Thoracic aorta (tissue), 2 donors: ENCODE results near the gene TMEM187. TPM values are rescaled to one million over a fixed set of nuclear protein-coding genes. Genes with fewer than 3 reads are reported as not detected.
A peak's percentile ranks its signal among the peaks of the same experiment; 100 is the strongest.

ENCODE experiments used
- ATAC-seq: fragments of 150-250 bp; one replicate; pipeline ENCODE4 v1.8.0; 2017; ENCODE audit warnings: low read depth; ENCODE audit not compliant: insufficient number of reproducible peaks, low FRiP score
- DNase-seq: peaks from one replicate; pipeline ENCODE4 v3.0.0-alpha.2; 2020; ENCODE audit warnings: low spot score
- H3K27ac ChIP-seq, 2 donors: fragments of 200-600 bp; sonication (generic); 1 replicate in 1 of 2; 2 replicates in 1 of 2; pipeline ENCODE4 v1.5.1; 2016; ENCODE audit warnings: mild to moderate bottlenecking in 2 of 2, moderate library complexity in 2 of 2
- H3K27me3 ChIP-seq: fragments of 200-600 bp; sonication (generic); replicated peaks from 2 replicates; pipeline ENCODE4 v1.6.0; 2016; ENCODE audit warnings: mild to moderate bottlenecking; ENCODE audit not compliant: insufficient read depth
- H3K36me3 ChIP-seq: fragments of 200-600 bp; sonication (generic); one replicate; pipeline ENCODE4 v1.5.1; 2016
- H3K4me1 ChIP-seq, 2 donors: fragments of 200-600 bp; sonication (generic); 1 replicate in 1 of 2; 2 replicates in 1 of 2; pipeline versions ENCODE4 v1.5.1 to v1.6.0; 2016; ENCODE audit warnings: low read depth in 2 of 2, mild to moderate bottlenecking in 1 of 2; ENCODE audit not compliant: control insufficient read depth in 1 of 2
- H3K4me3 ChIP-seq: fragments of 200-600 bp; sonication (generic); 2 replicates; pipeline ENCODE4 v1.5.1; 2016; ENCODE audit warnings: mild to moderate bottlenecking
- H3K9me3 ChIP-seq: fragments of 200-600 bp; sonication (generic); 2 replicates; pipeline ENCODE4 v1.5.1; 2016
- total RNA-seq, 2 donors: library from RNA; depleted of rRNA; stranded (reverse); fragments of >200 nt; gene quantifications; one replicate each; pipeline versions ENCODE4 v1.1.0 to v1.2.3, GENCODE V29; 2016
- TF ChIP-seq, protein P1 (sequence below): fragments of 200-600 bp; sonication (generic); IDR thresholded peaks from one replicate; pipeline ENCODE4 v1.5.1; 2019; ENCODE audit warnings: antibody characterized with exemption

TMEM187 gene
- total RNA-seq, 2 donors from 2014 or later = 0.78 to 23.4 TPM

DNA sequence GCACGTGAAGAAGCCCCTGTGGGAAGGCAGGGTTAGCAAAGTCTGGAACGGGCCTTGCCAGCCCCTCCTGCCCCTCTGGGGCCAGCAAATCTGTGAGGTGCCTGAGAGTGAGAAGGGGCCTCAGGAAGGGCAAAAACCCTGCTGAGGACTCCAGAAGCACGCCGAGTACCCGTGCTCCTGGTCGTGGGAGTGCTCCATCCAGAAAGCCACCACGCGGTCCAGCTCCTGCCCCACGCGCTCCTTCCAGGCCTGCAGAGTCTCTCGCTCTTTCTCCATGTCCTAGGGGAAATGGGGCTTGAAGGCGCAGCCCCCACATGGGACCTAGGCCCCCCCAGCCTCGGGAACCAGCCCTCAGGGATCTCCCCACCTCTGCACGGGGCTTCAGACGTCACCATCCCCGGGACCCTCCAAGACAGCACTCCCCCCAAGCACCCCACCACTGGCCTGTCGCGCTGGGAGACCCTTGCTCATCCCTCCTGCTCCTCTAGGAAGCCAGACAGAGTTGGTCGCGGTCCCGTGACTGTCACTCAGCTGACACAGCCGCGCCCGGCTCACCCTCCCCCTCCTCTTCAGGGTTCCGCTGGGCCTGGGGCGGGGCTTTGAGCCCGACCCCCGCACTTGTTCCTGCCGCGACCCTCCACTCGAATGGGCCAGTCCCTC lies 28.3 kb upstream of the TMEM187 start, which contains the start of gene RENBP:
Gene RENBP (minus strand): TSS at position 504 of the 660 bp plus-strand sequence. CDS start 33 bp downstream, at position 471.
- H3K36me3 ChIP-seq = no peaks in the 10 kb centered on the region
- no peaks in the 10 kb centered on the region for H3K9me3 ChIP-seq
- TF ChIP-seq, protein P1, sequence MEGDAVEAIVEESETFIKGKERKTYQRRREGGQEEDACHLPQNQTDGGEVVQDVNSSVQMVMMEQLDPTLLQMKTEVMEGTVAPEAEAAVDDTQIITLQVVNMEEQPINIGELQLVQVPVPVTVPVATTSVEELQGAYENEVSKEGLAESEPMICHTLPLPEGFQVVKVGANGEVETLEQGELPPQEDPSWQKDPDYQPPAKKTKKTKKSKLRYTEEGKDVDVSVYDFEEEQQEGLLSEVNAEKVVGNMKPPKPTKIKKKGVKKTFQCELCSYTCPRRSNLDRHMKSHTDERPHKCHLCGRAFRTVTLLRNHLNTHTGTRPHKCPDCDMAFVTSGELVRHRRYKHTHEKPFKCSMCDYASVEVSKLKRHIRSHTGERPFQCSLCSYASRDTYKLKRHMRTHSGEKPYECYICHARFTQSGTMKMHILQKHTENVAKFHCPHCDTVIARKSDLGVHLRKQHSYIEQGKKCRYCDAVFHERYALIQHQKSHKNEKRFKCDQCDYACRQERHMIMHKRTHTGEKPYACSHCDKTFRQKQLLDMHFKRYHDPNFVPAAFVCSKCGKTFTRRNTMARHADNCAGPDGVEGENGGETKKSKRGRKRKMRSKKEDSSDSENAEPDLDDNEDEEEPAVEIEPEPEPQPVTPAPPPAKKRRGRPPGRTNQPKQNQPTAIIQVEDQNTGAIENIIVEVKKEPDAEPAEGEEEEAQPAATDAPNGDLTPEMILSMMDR = no peak
- no peak for DNase-seq
- ATAC-seq = no peak
- peak within 1 kb of the TSS; percentile 64 for H3K4me3 ChIP-seq
- no peaks in the 10 kb centered on the region for H3K4me1 ChIP-seq
- H3K27ac ChIP-seq = no peak within 1 kb of the TSS
- no peaks in the 10 kb centered on the region for H3K27me3 ChIP-seq

GRCh38 chrX:153944800-153945150 lies 27.8 kb upstream of the TMEM187 start:
- peak overlapping the region; percentile 64 for H3K4me3 ChIP-seq
- H3K27ac ChIP-seq = no peak overlapping the region
- no peaks in the 10 kb centered on the region for H3K9me3 ChIP-seq
- no peaks in the 10 kb centered on the region for H3K27me3 ChIP-seq
- no peaks in the 10 kb centered on the region for H3K36me3 ChIP-seq
- no peak for DNase-seq
- no peak for ATAC-seq
- TF ChIP-seq, protein P1 = no peak
- no peaks in the 10 kb centered on the region for H3K4me1 ChIP-seq

DNA sequence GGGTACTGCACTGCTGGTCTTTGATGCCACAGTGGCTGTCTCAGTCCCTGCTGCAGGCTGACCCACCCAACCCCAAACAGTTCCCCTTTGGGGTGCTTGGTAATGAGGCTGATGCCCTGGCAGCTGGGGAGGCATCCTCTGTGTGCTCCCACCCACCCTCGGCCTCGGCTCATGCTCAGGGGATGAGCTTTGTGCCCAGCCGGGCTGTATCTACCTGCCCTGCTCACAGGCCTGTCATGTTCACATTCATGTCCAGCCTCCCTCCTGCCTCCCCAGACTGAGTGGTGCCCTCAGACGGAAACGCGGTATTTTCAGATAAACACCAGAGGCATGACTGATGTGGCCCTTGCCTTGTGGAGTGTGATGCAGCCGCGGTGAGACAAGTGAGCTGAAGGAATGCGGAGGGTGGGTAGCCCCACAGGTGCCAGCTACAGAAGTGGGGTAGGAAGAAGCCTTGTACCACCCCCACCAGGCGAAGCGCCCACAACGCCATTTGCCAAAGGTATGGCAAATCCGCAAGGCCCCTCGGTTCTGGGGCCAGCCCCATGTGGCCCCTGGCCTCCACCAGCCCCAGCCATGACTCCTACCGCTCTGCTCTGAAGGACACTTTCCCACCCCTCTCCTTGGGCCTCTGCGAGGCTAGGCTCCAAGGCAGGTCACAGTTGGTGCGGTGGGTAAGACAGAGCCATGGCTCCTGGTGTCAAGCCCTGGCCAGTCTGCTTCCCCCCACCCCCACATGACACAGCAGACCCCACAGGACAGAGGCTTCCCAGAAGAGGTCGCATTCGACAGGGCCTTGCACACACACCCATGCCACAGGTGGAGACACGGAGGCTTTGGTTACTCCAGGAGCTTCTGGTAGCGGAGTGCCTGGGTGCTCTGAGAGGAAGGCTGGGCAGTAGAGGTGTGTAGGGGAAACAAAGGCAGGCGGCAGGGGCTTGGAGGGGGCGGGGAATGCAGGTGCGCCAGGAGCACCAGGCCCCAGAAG lies 26.3 kb upstream of the TMEM187 start:
- no peaks in the 10 kb centered on the region for H3K4me1 ChIP-seq
- no peak overlapping the region for H3K4me3 ChIP-seq
- no peak overlapping the region for H3K27ac ChIP-seq
- no peak for DNase-seq
- ATAC-seq = no peak
- H3K27me3 ChIP-seq = no peaks in the 10 kb centered on the region
- no peaks in the 10 kb centered on the region for H3K9me3 ChIP-seq
- TF ChIP-seq, protein P1 = no peak
- H3K36me3 ChIP-seq = peaks cover 10% of the 10 kb centered on the region

DNA sequence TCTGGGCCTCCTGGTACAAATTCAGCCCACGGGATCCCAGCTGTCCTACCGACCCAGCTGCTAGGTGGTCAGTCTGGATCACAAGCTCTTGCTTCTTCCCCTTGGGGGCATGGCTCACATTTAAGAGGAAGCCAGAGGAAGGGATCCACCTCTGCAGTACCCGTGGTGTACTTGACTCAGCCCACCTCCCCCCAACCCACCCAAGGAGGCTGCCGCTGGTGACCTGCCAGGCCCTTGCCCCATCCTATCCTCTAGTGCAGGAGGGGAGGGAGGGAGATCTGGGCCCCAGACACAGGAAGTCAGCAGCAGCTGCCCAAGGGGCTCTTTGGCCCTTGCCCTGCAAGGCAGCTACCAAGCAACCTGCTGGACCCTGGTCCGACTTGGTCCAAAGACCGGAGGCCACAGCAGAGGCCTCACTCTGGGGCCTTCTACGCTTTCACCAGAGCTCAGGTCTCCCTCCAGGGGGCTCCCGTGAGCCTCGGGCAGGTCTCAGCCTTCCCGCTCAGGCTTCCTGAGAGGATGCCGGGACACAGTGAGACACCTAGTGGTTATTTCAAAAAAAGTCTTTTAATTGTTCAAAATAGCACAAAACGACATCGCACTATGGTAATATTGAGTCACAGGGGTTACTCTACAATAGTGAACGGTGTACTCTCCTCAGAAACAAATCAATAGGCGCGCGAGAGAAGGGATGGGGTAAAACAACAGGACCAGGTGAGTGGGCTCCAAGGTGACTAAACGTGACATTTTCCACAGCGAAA lies 25.4 kb upstream of the TMEM187 start:
- Histone ChIP-seq H3K4me1 (peaks cover 0 to 4% of the 10 kb centered on the region in 2 donors), H3K36me3 (peaks cover 12% of the 10 kb centered on the region), H3K27me3 (no peaks in the 10 kb centered on the region), H3K27ac (no peak overlapping the region), H3K4me3 (no peak overlapping the region), H3K9me3 (no peaks in the 10 kb centered on the region)
- no peak for DNase-seq
- ATAC-seq = no peak
- TF ChIP-seq, protein P1 = peak; percentile 67
